Skin epidermis (tissue), 12 donors: ENCODE data around the gene RUBCN.
"Not testable (repeated sequence)": the region's sequence is repeated elsewhere in the genome, so short reads cannot be mapped to it uniquely, and the experiment has no call there.

Experiments used
- H3K27ac ChIP-seq, 21 experiments: fragments of 200-600 bp; sonication (generic) in 11 of 21; one replicate each; pipeline ENCODE4 v1.5.0; 2020; ENCODE audit warnings: mild to moderate bottlenecking in 3 of 21, inconsistent platforms in 2 of 21, moderate library complexity in 2 of 21
- H3K4me3 ChIP-seq, 7 experiments: fragments of 200-600 bp; sonication (generic) in 2 of 7; one replicate each; pipeline ENCODE4 v1.5.0; 2020; ENCODE audit warnings: inconsistent platforms in 2 of 7, mild to moderate bottlenecking in 2 of 7, moderate library complexity in 1 of 7

RUBCN gene

DNA sequence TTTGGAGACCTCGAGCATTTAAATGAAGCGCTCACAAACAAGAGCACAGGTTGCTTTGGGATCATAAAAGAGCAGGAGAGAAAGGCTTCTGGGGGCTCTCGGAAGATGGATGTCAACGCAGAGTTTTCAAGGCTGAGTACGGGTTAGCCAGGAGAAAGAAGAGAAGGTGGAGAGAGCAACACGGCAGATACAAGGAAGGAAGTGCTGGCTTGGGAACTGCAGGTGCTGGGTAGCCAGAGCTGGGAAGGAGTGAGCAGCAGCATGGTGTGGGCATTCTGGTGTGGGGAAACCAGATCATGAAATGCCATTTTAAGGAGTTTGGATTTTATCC lies 580 bp upstream of the RUBCN start:
- Histone ChIP-seq H3K27ac (peak overlapping the region in 19 of 21 experiments; percentile 21 to 92 (median 83)), H3K4me3 (peak overlapping the region; percentile 56 to 97 (median 91))

GRCh38 chr3:197736010-197736490 lies 654 bp downstream of the RUBCN start:
- peak overlapping the region; percentile 56 to 97 (median 91) for H3K4me3 ChIP-seq

DNA sequence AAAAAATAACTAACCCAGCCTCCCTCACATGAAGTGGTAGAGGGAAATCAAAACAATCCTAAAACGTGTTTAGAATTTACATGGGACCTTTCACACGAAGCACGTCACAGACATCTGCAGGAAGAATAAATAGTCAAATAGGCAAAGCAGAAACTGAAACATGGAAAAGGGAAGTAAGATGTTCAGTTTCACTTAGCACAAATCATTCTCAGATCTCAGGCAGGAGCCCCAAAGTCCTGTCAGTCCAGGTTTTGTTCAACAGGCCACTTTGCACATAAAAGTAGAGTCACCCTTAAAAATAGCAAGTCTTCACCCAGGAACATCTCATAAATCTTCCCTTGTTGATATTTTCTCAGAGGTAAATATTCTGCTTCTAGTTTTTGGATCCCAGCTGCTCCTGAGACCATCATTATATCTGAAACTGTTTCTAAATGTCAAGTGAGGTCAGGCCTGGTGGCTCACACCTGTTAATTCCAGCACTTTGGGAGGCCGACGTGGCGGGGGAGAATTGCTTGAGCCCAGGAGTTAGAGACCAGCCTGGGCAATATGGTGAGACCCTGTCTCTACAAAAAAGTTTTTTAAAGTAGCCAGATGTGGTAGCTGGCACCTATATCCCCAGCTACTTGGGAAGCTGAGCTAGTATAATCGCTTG lies 1.9 kb downstream of the RUBCN start:
- peak overlapping the region in 4 of 21 experiments; percentile 11 to 40 (median 24) for H3K27ac ChIP-seq

More at GRCh38 chr3:197736010-197736490, 654 bp downstream of the RUBCN start:
- peak overlapping the region; percentile 66 to 93 (median 87) for H3K27ac ChIP-seq

DNA sequence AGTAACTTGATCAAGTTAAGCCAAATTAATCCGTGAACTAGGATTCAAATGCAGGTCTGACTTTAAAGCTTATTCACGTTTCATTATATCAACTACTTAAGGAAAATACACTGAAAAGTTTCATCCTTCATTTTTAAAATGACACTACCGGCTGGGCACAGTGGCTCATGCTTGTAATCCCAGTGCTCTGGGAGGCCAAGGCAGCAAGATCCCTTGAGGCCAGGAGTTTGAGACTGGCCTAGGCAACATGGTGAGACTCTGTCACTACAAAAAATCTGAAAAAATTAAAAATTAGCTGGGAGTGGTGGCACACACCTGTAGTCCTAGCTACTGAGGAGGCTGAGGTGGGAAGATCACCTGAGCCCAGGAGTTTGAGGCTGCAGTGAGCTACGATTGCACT lies 3.7 kb downstream of the RUBCN start:
- Histone ChIP-seq H3K4me3 (no peak overlapping the region), H3K27ac (no peak overlapping the region)

More for the DNA sequence above, 1.9 kb downstream of the RUBCN start:
- no peak overlapping the region for H3K4me3 ChIP-seq

- not testable (repeated sequence) for H3K27ac ChIP-seq, H3K4me3 ChIP-seq
Observed at GRCh38 chr3:197731483-197731882, 5.2 kb downstream of the RUBCN start.

GRCh38 chr3:197730770-197731169 lies 5.9 kb downstream of the RUBCN start:
- H3K27ac ChIP-seq, H3K4me3 ChIP-seq: not testable (repeated sequence)

- no peak overlapping the region for H3K4me3 ChIP-seq
Observed at GRCh38 chr3:197730200-197730599, 6.5 kb downstream of the RUBCN start.

DNA sequence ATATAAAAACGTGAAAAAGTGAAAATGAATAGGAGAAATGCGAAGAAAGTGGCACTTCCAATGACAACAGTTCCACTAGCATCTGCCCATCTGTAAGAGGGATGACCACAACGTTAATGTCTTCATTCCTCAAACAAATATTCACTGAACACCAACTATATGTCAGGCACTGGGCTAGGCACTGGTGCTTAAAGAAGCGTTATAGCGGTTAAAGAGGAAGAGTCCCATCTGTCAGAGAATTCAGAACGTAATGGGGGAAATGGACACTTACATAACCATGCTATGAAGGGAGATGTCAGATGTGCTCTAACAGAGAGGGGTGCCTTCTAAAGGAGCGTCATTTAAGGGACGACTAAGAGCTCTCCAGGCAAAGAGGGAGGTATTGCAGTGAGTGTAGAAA lies 8.2 kb downstream of the RUBCN start:
- Histone ChIP-seq H3K27ac (no peak overlapping the region), H3K4me3 (no peak overlapping the region)

More at GRCh38 chr3:197730200-197730599, 6.5 kb downstream of the RUBCN start:
- H3K27ac ChIP-seq, result no peak overlapping the region

- not testable (repeated sequence) for H3K27ac ChIP-seq, H3K4me3 ChIP-seq
Observed at GRCh38 chr3:197727878-197728277, 8.8 kb downstream of the RUBCN start.

GRCh38 chr3:197722734-197723133 lies 14.0 kb downstream of the RUBCN start:
- H3K4me3 ChIP-seq, result no peak overlapping the region

GRCh38 chr3:197720694-197721093 lies 16.0 kb downstream of the RUBCN start:
- no peak overlapping the region for H3K27ac ChIP-seq
- H3K4me3 ChIP-seq, result no peak overlapping the region

More at GRCh38 chr3:197722734-197723133, 14.0 kb downstream of the RUBCN start:
- H3K27ac ChIP-seq, result no peak overlapping the region

- Histone ChIP-seq H3K27ac (no peak overlapping the region), H3K4me3 (no peak overlapping the region)
Observed at GRCh38 chr3:197718891-197719290, 17.8 kb downstream of the RUBCN start.

- Histone ChIP-seq H3K4me3 (no peak overlapping the region), H3K27ac (peak overlapping the region in 7 of 21 experiments; percentile 16 to 92 (median 78))
Observed at GRCh38 chr3:197714251-197714650, 22.5 kb downstream of the RUBCN start.

GRCh38 chr3:197713477-197713822 lies 23.3 kb downstream of the RUBCN start:
- Histone ChIP-seq H3K27ac (peak overlapping the region in 20 of 21 experiments; percentile 2 to 98 (median 78)), H3K4me3 (no peak overlapping the region)

GRCh38 chr3:197711973-197712707 lies 24.6 kb downstream of the RUBCN start:
- H3K27ac ChIP-seq, result peak overlapping the region in 20 of 21 experiments; percentile 44 to 98 (median 78)
- peak overlapping the region; percentile 7 to 27 (median 18) for H3K4me3 ChIP-seq

GRCh38 chr3:197710965-197711364 lies 25.7 kb downstream of the RUBCN start:
- H3K4me3 ChIP-seq, result not testable (repeated sequence)
- peak overlapping the region in 6 of 21 experiments; percentile 25 to 98 (median 76) for H3K27ac ChIP-seq

DNA sequence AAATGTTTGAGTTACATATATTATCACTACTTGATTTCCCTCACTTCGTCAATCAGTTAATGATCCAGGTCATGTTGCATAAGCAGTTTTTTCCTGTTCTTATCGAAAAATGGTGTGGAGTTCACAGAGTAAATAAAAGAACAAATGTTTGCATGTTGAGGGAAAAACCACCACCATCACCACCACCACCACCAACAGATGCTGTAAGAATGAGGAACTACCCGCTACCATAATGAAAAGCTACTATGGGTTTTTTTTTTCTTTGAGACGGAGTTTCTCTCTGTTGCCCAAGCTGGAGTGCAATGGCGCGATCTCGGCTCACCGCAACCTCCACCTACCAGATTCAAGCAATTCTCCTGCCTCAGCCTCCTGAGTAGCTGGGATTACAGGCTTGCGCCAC lies 27.6 kb downstream of the RUBCN start:
- no peak overlapping the region for H3K27ac ChIP-seq
- no peak overlapping the region for H3K4me3 ChIP-seq

- peak overlapping the region in 1 of 21 experiments; percentile 21 for H3K27ac ChIP-seq
- no peak overlapping the region for H3K4me3 ChIP-seq
Observed at GRCh38 chr3:197706658-197707057, 30.0 kb downstream of the RUBCN start.

- Histone ChIP-seq H3K4me3 (no peak overlapping the region), H3K27ac (no peak overlapping the region)
Observed at GRCh38 chr3:197701841-197702240, 34.9 kb downstream of the RUBCN start.

GRCh38 chr3:197700095-197700494 lies 36.6 kb downstream of the RUBCN start:
- H3K4me3 ChIP-seq, result no peak overlapping the region
- no peak overlapping the region for H3K27ac ChIP-seq

DNA sequence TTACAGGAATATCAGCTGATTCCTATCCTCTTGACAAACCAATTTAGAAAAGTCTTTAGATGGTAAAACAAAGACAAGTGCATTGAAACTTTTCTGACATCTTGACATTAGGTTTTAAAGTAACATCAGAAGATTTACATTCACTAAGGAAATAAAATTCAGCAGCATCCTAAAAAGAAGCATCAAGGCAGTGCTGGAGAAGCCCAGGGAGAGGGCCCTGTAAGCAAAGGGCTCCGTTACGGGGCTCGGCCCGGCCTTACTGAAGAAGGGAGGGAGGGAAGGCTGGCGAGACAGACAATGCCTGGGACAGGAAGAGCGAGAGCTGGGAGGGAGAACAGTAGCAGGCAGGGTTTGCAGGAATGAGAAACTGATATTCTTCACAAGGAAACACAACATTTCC lies 39.3 kb downstream of the RUBCN start:
- no peak overlapping the region for H3K4me3 ChIP-seq
- no peak overlapping the region for H3K27ac ChIP-seq
